ENCODE measurements around the gene ZNF518B.

Gene ZNF518B

GRCh38 chr4:10416441-10416840 is 40.8 kb downstream of the ZNF518B start:
- Mint-ChIP-seq H3K4me1 (peaks cover 4% of the 10 kb centered on the region), H3K27ac (no peak overlapping the region), H3K36me3 (ENCODE audit: low read depth) (no peaks in the 10 kb centered on the region), H3K9me3 (peaks cover 15% of the 10 kb centered on the region), H3K4me3 (no peak overlapping the region), H3K27me3 (ENCODE audit: low read depth) (no peaks in the 10 kb centered on the region)
- no peak for TF ChIP-seq CTCF (IDR thresholded peaks at IDR 0.05; ENCODE audit: unreplicated experiment in 3 of 3)

- peaks cover 4% of the 10 kb centered on the region for H3K4me1 Mint-ChIP-seq
- no peaks in the 10 kb centered on the region for H3K36me3 Mint-ChIP-seq (ENCODE audit: low read depth)
- H3K9me3 Mint-ChIP-seq: no peaks in the 10 kb centered on the region
- H3K27ac Mint-ChIP-seq: no peak overlapping the region
- H3K27me3 Mint-ChIP-seq (ENCODE audit: low read depth): no peaks in the 10 kb centered on the region
- no peak for TF ChIP-seq CTCF (IDR thresholded peaks at IDR 0.05; ENCODE audit: unreplicated experiment in 3 of 3)
- no peak overlapping the region for H3K4me3 Mint-ChIP-seq
These were observed 44.0 kb downstream of the ZNF518B start for GRCh38 chr4:10413177-10413576.

GRCh38 chr4:10405672-10406071 is 51.6 kb downstream of the ZNF518B start:
- no peak overlapping the region for H3K4me3 Mint-ChIP-seq
- TF ChIP-seq CTCF (IDR thresholded peaks at IDR 0.05; ENCODE audit: unreplicated experiment in 3 of 3): no peak
- no peaks in the 10 kb centered on the region for H3K4me1 Mint-ChIP-seq
- H3K36me3 Mint-ChIP-seq (ENCODE audit: low read depth): no peaks in the 10 kb centered on the region
- no peaks in the 10 kb centered on the region for H3K27me3 Mint-ChIP-seq (ENCODE audit: low read depth)
- no peak overlapping the region for H3K27ac Mint-ChIP-seq
- no peaks in the 10 kb centered on the region for H3K9me3 Mint-ChIP-seq

GRCh38 chr4:10403633-10404445 is 53.4 kb downstream of the ZNF518B start:
- Mint-ChIP-seq H3K4me1 (no peaks in the 10 kb centered on the region), H3K4me3 (no peak overlapping the region), H3K9me3 (no peaks in the 10 kb centered on the region), H3K27me3 (ENCODE audit: low read depth) (no peaks in the 10 kb centered on the region), H3K27ac (no peak overlapping the region), H3K36me3 (ENCODE audit: low read depth) (no peaks in the 10 kb centered on the region)
- TF ChIP-seq CTCF (IDR thresholded peaks at IDR 0.05; ENCODE audit: unreplicated experiment in 3 of 3): peak; percentile 51 to 64 (median 55)

DNA sequence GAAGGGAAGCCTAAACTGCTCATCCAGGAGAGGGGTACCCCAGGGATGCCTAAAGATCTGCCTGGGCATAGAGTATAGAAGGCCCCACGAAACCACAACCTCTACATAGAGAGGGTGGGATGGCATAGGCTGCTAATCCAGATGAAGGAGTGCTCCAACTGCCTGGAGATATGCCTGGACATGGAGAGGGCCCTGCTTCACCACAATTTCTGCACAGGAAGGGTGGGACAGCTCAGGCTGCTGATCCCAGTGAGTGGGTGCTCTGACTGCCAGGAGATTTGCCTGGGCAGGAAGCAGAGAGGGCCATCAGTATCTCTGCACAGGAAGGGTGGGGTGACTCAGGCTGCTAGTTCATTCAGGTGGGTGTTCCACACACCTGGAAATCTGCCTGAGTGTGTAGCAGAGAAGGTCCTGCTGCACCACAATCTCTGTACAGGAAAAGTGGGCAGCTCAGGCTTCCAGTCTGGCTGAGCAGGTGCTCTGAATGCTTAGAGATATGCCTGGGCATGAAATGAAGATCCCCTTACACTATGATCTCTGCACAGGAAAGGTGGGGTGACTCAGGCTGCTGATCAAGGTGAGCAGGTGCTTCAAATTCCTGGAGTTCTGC is 61.1 kb downstream of the ZNF518B start:
- H3K27me3 Mint-ChIP-seq (ENCODE audit: low read depth): no peaks in the 10 kb centered on the region
- no peak overlapping the region for H3K4me3 Mint-ChIP-seq
- no peaks in the 10 kb centered on the region for H3K36me3 Mint-ChIP-seq (ENCODE audit: low read depth)
- peaks cover 2% of the 10 kb centered on the region for H3K9me3 Mint-ChIP-seq
- no peak overlapping the region for H3K27ac Mint-ChIP-seq
- H3K4me1 Mint-ChIP-seq: no peaks in the 10 kb centered on the region
- TF ChIP-seq CTCF (IDR thresholded peaks at IDR 0.05; ENCODE audit: unreplicated experiment in 3 of 3): no peak
